GM12878 (cell line): ENCODE data around the gene IL20RA. TPM values are rescaled to one million over a fixed set of nuclear protein-coding genes. Genes with fewer than 3 reads are reported as not detected.
"Not testable (repeated sequence)": the region's sequence is repeated elsewhere in the genome, so short reads cannot be mapped to it uniquely, and the experiment has no call there.

Experiments
- ATAC-seq: fragments of 200-7000 bp; cut with Tn5 transposase; 3 replicates; pipeline ENCODE4 v1.9.1; 2020; ENCODE audit warnings: mild to moderate bottlenecking, moderate library complexity
- BruUV-seq: library from RNA; stranded (reverse); fragments of 400-500 nt; replicated peaks from 2 replicates; lab custom pipeline; 2021; lab: Mats Ljungman, UMichigan
- CTCF ChIA-PET: fragments of 300-600 bp; sonication (Branson Sonifier 250); formaldehyde crosslinking; extraction: SDS; loops from one replicate; lab custom pipeline; 2021; ENCODE audit warnings: inconsistent platforms; lab: Yijun Ruan, JAX
- POLR2A ChIA-PET: fragments of 350-600 bp; formaldehyde crosslinking; extraction: SDS; loops from one replicate; lab custom pipeline; 2021; ENCODE audit warnings: inconsistent platforms; lab: Charles Lee
- RAD21 ChIA-PET: fragments of 300-600 bp; sonication (Branson Sonifier 250); formaldehyde crosslinking; loops from one replicate; lab custom pipeline; 2023; ENCODE audit warnings: antibody characterized with exemption; ENCODE audit not compliant: unreplicated experiment; lab: Charles Lee
- SMC1A ChIA-PET: fragments of 300-600 bp; sonication (Branson Sonifier 250); formaldehyde crosslinking; loops from one replicate; lab custom pipeline; 2023; ENCODE audit not compliant: unreplicated experiment, uncharacterized antibody; lab: Charles Lee
- DNase-seq: peaks from one replicate; pipeline ENCODE4 v3.0.0-alpha.2; 2011; ENCODE audit warnings: low read depth, low spot score
- FAIRE-seq: peaks from 3 replicates; lab custom pipeline; 2011; peaks lifted over from hg19 to GRCh38; lab: Jason Lieb, UNC
- H2AFZ ChIP-seq: 2 replicates; pipeline ENCODE4 v1.6.0; 2011; ENCODE audit warnings: low read depth, low read length, control low read depth; ENCODE audit not compliant: control insufficient read depth
- H3K27ac ChIP-seq: 2 replicates; pipeline ENCODE4 v1.5.1; 2011; ENCODE audit warnings: control low read depth; ENCODE audit not compliant: control insufficient read depth, insufficient read depth
- H3K27me3 ChIP-seq, 2 experiments: replicated peaks in 1 of 2; 2 replicates each; pipeline versions ENCODE4 v1.6.0 to v1.6.1; 2011; ENCODE audit warnings: low read length in 1 of 2; ENCODE audit not compliant: control insufficient read depth in 2 of 2, insufficient read depth in 2 of 2
- H3K36me3 ChIP-seq, 2 experiments: 2 replicates each; pipeline ENCODE4 v1.5.1; 2011; ENCODE audit warnings: low read length in 1 of 2; ENCODE audit not compliant: control insufficient read depth in 2 of 2, insufficient read depth in 2 of 2
- H3K4me1 ChIP-seq: 2 replicates; pipeline ENCODE4 v1.6.1; 2011; ENCODE audit warnings: mild to moderate bottlenecking, low read length, moderate library complexity, mixed read lengths; ENCODE audit not compliant: control insufficient read depth, insufficient read depth
- H3K4me2 ChIP-seq: 2 replicates; pipeline ENCODE4 v1.6.0; 2011; ENCODE audit warnings: control low read depth; ENCODE audit not compliant: control insufficient read depth, insufficient read depth
- H3K4me3 ChIP-seq: fragments of 200-600 bp; sonication (generic); 2 replicates; pipeline ENCODE4 v1.5.1; 2016
- H3K79me2 ChIP-seq: 2 replicates; pipeline ENCODE4 v1.6.0; 2011; ENCODE audit warnings: low read length; ENCODE audit not compliant: control insufficient read depth, insufficient read depth
- H3K9ac ChIP-seq: 2 replicates; pipeline ENCODE4 v1.8.0; 2011; ENCODE audit warnings: low read length, control low read depth, mixed read lengths; ENCODE audit not compliant: control insufficient read depth, insufficient read depth
- H3K9me3 ChIP-seq: replicated peaks from 3 replicates; pipeline ENCODE4 v1.5.1; 2011; ENCODE audit warnings: mild to moderate bottlenecking, low read length; ENCODE audit not compliant: control insufficient read depth, insufficient read depth
- H4K20me1 ChIP-seq: 2 replicates; pipeline ENCODE4 v1.6.0; 2011; ENCODE audit not compliant: control insufficient read depth, insufficient read depth
- RAD21 ChIP-seq: IDR thresholded peaks from 2 replicates; pipeline ENCODE4 v1.6.1; 2011; ENCODE audit warnings: mild to moderate bottlenecking, low read depth, low read length, moderate library complexity; ENCODE audit not compliant: insufficient read depth
- SP1 ChIP-seq: IDR thresholded peaks from one replicate; pipeline ENCODE4 v1.6.1; 2011; ENCODE audit warnings: low read depth, low read length
- ZNF622 ChIP-seq: fragments of 450-650 bp; IDR thresholded peaks from 2 replicates; pipeline ENCODE4 v1.6.1; 2017; ENCODE audit warnings: mild to moderate bottlenecking, inconsistent platforms
- WGBS: methylation state at CpG from one replicate; pipeline ENCODE4 v1.1.6; 2016; ENCODE audit warnings: low lambda C conversion rate; ENCODE audit not compliant: insufficient replicate concordance, insufficient coverage; ENCODE audit errors: missing lambda C conversion rate; 5-methylcytosine and 5-hydroxymethylcytosine counted together
- in situ Hi-C: fragments of 300-500 bp; cut with MboI; formaldehyde crosslinking; loops from 9 replicates; pipeline ENCODE4 v1.14.3; 2018; ENCODE audit warnings: mixed read lengths
- intact Hi-C: fragments of 100-400 bp; cut with micrococcal nuclease; formaldehyde crosslinking; loops from one replicate; pipeline ENCODE4 v1.14.2; 2022; ENCODE audit not compliant: unreplicated experiment
- polyA plus RNA-seq, 11 experiments: library from polyadenylated mRNA; depleted of rRNA in 4 of 11; unstranded in 6 of 11; stranded (reverse) in 5 of 11; fragments of >200 nt; fragmentation: Nextera tagmentation in 4 of 11; fragmentation: Illumina TruSeq in 1 of 11; extraction: Ambion mirVana in 4 of 11; extraction: Trizol in 1 of 11; gene quantifications; 1 replicate in 1 of 11; 2 replicates in 10 of 11; pipeline versions ENCODE4 v1.2.1 to v1.2.3, GENCODE V29; 2011 to 2016; ENCODE audit warnings: inconsistent platforms in 2 of 11, missing spikeins in 2 of 11, low read depth in 1 of 11
- total RNA-seq, 4 experiments: library from RNA; depleted of rRNA in 3 of 4; stranded (reverse); fragments of >200 nt in 3 of 4; fragmentation: Illumina TruSeq in 1 of 4; extraction: Trizol in 1 of 4; gene quantifications; 2 replicates each; pipeline versions ENCODE4 v1.2.1 to v1.2.3, GENCODE V29; 2013 to 2021
- TF ChIP-seq, protein P1 (sequence below): fragments of 450-650 bp; IDR thresholded peaks from 2 replicates; pipeline ENCODE4 v1.6.1; 2016; ENCODE audit warnings: mild to moderate bottlenecking, moderate library complexity, borderline replicate concordance

IL20RA gene
- total and polyA plus RNA-seq, 10 of the 15 experiments (the other 5 are each of a cell fraction or from before 2014, with no cell fraction given), result 0.02 to 0.16 (median 0.09) TPM; not detected in 3

DNA sequence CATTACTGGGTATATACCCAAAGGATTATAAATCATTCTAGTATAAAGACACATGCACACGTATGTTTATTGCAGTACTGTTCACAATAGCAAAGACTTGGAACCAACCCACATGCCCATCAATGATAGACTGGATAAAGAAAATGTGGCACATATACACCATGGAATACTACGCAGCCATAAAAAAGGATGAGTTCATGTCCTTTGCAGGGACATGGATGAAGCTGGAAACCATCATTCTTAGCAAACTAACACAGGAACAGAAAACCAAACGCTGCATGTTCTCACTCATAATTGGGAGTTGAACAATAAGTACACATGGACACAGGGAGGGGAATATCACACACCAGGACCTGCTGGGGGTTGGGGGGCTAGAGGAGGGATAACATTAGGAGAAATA is 31.0 kb upstream of the IL20RA start:
- H3K36me3 ChIP-seq, H3K27me3 ChIP-seq, in situ Hi-C loops, H3K4me1 ChIP-seq, DNase-seq, POLR2A ChIA-PET, H3K79me2 ChIP-seq, H2AFZ ChIP-seq, H3K9ac ChIP-seq, FAIRE-seq, H3K9me3 ChIP-seq, ATAC-seq, H3K4me3 ChIP-seq, H3K27ac ChIP-seq, H4K20me1 ChIP-seq, BruUV-seq, H3K4me2 ChIP-seq: not testable (repeated sequence)
- ChIA-PET SMC1A (interaction anchor here (0.6 to 3.4 kb wide), 19 partner anchors 8 to 563 kb away, joined by 3 to 97 read pairs (median 8); no protein-coding TSS in a partner anchor), RAD21 (interaction anchor here (1.1 to 3.4 kb wide), 14 partner anchors 10 to 582 kb away, joined by 3 to 72 read pairs (median 14); no protein-coding TSS in a partner anchor), CTCF (interaction anchor here (0.5 to 4.0 kb wide), 29 partner anchors 15 to 904 kb away, joined by 3 to 164 read pairs (median 5); no protein-coding TSS in a partner anchor)
- WGBS, result 63% methylated on average over 3 of the region's 3 CpGs
- intact Hi-C loops, result loop anchor here (1.0 to 5.0 kb wide), 8 partner anchors 19 to 566 kb away; partner anchors contain the start of gene OLIG3

DNA sequence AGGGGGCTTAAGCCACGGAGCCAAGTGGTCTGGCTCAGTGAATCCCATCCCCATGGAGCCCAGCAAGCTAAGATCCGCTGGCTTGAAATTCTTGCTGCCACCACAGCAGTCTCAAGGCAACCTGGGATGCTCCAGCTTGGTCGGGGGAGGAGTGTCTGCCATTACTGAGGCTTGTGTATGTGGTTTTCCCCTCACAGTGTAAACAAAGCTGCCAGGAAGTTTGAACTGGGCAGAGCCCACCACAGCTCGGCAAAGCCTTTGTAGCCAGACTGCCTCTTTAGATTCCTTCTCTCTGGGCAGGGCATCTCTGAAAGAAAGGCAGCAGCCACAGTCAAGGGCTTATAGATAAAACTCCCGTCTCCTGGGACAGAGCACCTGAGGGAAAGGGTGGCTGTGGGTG is 25.5 kb upstream of the IL20RA start:
- H3K79me2 ChIP-seq, result no peaks in the 10 kb centered on the region
- DNase-seq, result no peak
- RAD21 ChIA-PET, result no interaction called here
- no peak for TF ChIP-seq RAD21
- TF ChIP-seq SP1, result no peak
- TF ChIP-seq, protein P1, sequence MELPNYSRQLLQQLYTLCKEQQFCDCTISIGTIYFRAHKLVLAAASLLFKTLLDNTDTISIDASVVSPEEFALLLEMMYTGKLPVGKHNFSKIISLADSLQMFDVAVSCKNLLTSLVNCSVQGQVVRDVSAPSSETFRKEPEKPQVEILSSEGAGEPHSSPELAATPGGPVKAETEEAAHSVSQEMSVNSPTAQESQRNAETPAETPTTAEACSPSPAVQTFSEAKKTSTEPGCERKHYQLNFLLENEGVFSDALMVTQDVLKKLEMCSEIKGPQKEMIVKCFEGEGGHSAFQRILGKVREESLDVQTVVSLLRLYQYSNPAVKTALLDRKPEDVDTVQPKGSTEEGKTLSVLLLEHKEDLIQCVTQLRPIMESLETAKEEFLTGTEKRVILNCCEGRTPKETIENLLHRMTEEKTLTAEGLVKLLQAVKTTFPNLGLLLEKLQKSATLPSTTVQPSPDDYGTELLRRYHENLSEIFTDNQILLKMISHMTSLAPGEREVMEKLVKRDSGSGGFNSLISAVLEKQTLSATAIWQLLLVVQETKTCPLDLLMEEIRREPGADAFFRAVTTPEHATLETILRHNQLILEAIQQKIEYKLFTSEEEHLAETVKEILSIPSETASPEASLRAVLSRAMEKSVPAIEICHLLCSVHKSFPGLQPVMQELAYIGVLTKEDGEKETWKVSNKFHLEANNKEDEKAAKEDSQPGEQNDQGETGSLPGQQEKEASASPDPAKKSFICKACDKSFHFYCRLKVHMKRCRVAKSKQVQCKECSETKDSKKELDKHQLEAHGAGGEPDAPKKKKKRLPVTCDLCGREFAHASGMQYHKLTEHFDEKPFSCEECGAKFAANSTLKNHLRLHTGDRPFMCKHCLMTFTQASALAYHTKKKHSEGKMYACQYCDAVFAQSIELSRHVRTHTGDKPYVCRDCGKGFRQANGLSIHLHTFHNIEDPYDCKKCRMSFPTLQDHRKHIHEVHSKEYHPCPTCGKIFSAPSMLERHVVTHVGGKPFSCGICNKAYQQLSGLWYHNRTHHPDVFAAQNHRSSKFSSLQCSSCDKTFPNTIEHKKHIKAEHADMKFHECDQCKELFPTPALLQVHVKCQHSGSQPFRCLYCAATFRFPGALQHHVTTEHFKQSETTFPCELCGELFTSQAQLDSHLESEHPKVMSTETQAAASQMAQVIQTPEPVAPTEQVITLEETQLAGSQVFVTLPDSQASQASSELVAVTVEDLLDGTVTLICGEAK, result no peak
- TF ChIP-seq ZNF622, result no peak
- ATAC-seq, result no peak
- SMC1A ChIA-PET, result interaction anchor here (1.2 kb wide), 1 partner anchor 99 kb away, joined by 3 read pairs; no protein-coding TSS in a partner anchor
- no peaks in the 10 kb centered on the region for H4K20me1 ChIP-seq
- no peaks in the 10 kb centered on the region for H3K4me1 ChIP-seq
- H3K4me3 ChIP-seq, result no peak overlapping the region
- CTCF ChIA-PET, result interaction anchor here (0.7 to 2.0 kb wide), 2 partner anchors 15 to 346 kb away, joined by 4 to 5 read pairs; no protein-coding TSS in a partner anchor
- 21% methylated on average over 5 of the region's 5 CpGs for WGBS
- BruUV-seq, result no TSS peak
- H3K9ac ChIP-seq, result no peak overlapping the region
- H3K27me3 ChIP-seq, result no peaks in the 10 kb centered on the region; a peak in 1 of 4 replicates
- in situ Hi-C loops (no loop called here), intact Hi-C loops (no loop called here)
- H3K4me2 ChIP-seq, result no peak overlapping the region
- POLR2A ChIA-PET, result interaction anchor here (0.7 kb wide), 1 partner anchor 256 kb away, joined by 3 read pairs; no protein-coding TSS in a partner anchor
- H3K36me3 ChIP-seq, result no peaks in the 10 kb centered on the region
- H2AFZ ChIP-seq, result no peak overlapping the region
- H3K27ac ChIP-seq, result no peak overlapping the region
- FAIRE-seq, result no peak
- H3K9me3 ChIP-seq, result no peaks in the 10 kb centered on the region; the same call in 1 of the 3 replicates
